K562 (cell line): ENCODE measurements around the gene AGPAT1. TPM values are rescaled to one million over a fixed set of nuclear protein-coding genes. Genes with fewer than 3 reads are reported as not detected.
A peak's percentile ranks its signal among the peaks of the same experiment; 100 is the strongest.

Experiments
- CHCHD3 ChIP-seq: fragments of 250-450 bp; sonication (Bioruptor Pico); IDR thresholded peaks from 2 replicates; pipeline ENCODE4 v2.1.2; 2022; ENCODE audit warnings: mild to moderate bottlenecking
- CSDE1 ChIP-seq, 2 experiments: fragments of 450-650 bp; IDR thresholded peaks; 2 replicates each; pipeline ENCODE4 v1.6.1; 2016; ENCODE audit warnings: mild to moderate bottlenecking in 1 of 2
- EHMT2 ChIP-seq: fragments of 450-650 bp; IDR thresholded peaks from 2 replicates; pipeline ENCODE4 v1.6.1; 2018; ENCODE audit warnings: antibody characterized with exemption
- GATAD2B ChIP-seq: fragments of 450-650 bp; IDR thresholded peaks from 2 replicates; pipeline ENCODE4 v1.6.1; 2017; ENCODE audit warnings: mild to moderate bottlenecking, borderline replicate concordance
- HCFC1 ChIP-seq: IDR thresholded peaks from 2 replicates; pipeline ENCODE4 v1.6.1; 2012; ENCODE audit warnings: low read depth, low read length, improper control_type of control experiment
- HDAC1 ChIP-seq, 2 experiments: fragments of 450-650 bp; IDR thresholded peaks; 2 replicates each; pipeline ENCODE4 v1.6.1; 2016 to 2017; ENCODE audit warnings: inconsistent platforms in 1 of 2, mild to moderate bottlenecking in 1 of 2, moderate library complexity in 1 of 2
- JUNB ChIP-seq: fragments of 450-650 bp; formaldehyde crosslinking; conservative IDR thresholded peaks from 2 replicates; pipeline ENCODE4 v1.4.0; 2020; ENCODE audit warnings: mild to moderate bottlenecking
- MCM7 ChIP-seq, 2 experiments: fragments of 450-650 bp; IDR thresholded peaks; 2 replicates each; pipeline ENCODE4 v1.6.1; 2016 to 2018
- MIER1 ChIP-seq: fragments of 450-650 bp; IDR thresholded peaks from 2 replicates; pipeline ENCODE4 v1.6.1; 2016; ENCODE audit warnings: antibody characterized with exemption, mild to moderate bottlenecking, low read depth
- NFE2 ChIP-seq: IDR thresholded peaks from 2 replicates; pipeline ENCODE4 v1.6.1; 2014; ENCODE audit warnings: antibody characterized with exemption, low read depth
- NFIX ChIP-seq: fragments of 250-450 bp; sonication (Bioruptor Pico); IDR thresholded peaks from 2 replicates; pipeline ENCODE4 v1.4.0; 2020; ENCODE audit warnings: low read depth, mild to moderate bottlenecking, moderate library complexity
- NFRKB ChIP-seq: fragments of 450-650 bp; IDR thresholded peaks from 2 replicates; pipeline ENCODE4 v1.6.1; 2016; ENCODE audit warnings: low read depth
- NUFIP1 ChIP-seq: fragments of 450-650 bp; IDR thresholded peaks from 2 replicates; pipeline ENCODE4 v1.6.1; 2018; ENCODE audit not compliant: partially characterized antibody
- PML ChIP-seq: IDR thresholded peaks from 2 replicates; pipeline ENCODE4 v1.6.1; 2012; ENCODE audit warnings: low read length, inconsistent platforms
- POLR3G ChIP-seq: IDR thresholded peaks from 2 replicates; pipeline ENCODE4 v1.6.1; 2011; ENCODE audit not compliant: insufficient read length, insufficient replicate concordance; ENCODE audit errors: extremely low read depth
- RBM15 ChIP-seq: fragments of 200-400 bp; formaldehyde crosslinking; IDR thresholded peaks from 2 replicates; pipeline ENCODE4 v1.6.1; 2018; ENCODE audit warnings: mild to moderate bottlenecking, low read length, moderate library complexity; ENCODE audit not compliant: insufficient read depth
- RBM17 ChIP-seq: fragments of 200-400 bp; formaldehyde crosslinking; IDR thresholded peaks from 2 replicates; pipeline ENCODE4 v1.6.1; 2017; ENCODE audit warnings: low read depth, mild to moderate bottlenecking, low read length, borderline replicate concordance
- SMARCE1 ChIP-seq: fragments of 450-650 bp; IDR thresholded peaks from 2 replicates; pipeline ENCODE4 v1.7.1; 2016; ENCODE audit warnings: mild to moderate bottlenecking
- SNIP1 ChIP-seq: fragments of 450-650 bp; IDR thresholded peaks from 2 replicates; pipeline ENCODE4 v1.7.1; 2017; ENCODE audit warnings: low read depth, mild to moderate bottlenecking
- TCF7L2 ChIP-seq: fragments of 150-350 bp; IDR thresholded peaks from 2 replicates; pipeline ENCODE4 v1.6.1; 2016; ENCODE audit warnings: low read depth, mild to moderate bottlenecking, low read length, moderate library complexity
- ZEB2 ChIP-seq: fragments of 450-650 bp; IDR thresholded peaks from 2 replicates; pipeline ENCODE4 v1.6.1; 2016
- ZNF124 ChIP-seq: sonication (generic); formaldehyde crosslinking; IDR thresholded peaks from 2 replicates; pipeline ENCODE4 v1.8.1; 2022; ENCODE audit warnings: missing genetic modification reagents
- ZNF133 ChIP-seq: fragments of 250-450 bp; sonication (Bioruptor Pico); IDR thresholded peaks from 2 replicates; pipeline ENCODE4 v1.4.0; 2020; ENCODE audit warnings: mild to moderate bottlenecking
- ZNF347 ChIP-seq: fragments of 450-650 bp; formaldehyde crosslinking; IDR thresholded peaks from 2 replicates; pipeline ENCODE4 v1.4.0; 2020; ENCODE audit warnings: low read depth, mild to moderate bottlenecking, moderate library complexity
- ZNF644 ChIP-seq: fragments of 200-800 bp; sonication (Bioruptor generic); IDR thresholded peaks from 2 replicates; pipeline ENCODE4 v1.6.1; 2016; ENCODE audit warnings: low read depth, missing genetic modification characterization, missing compliant biosample characterization
- ZNF764 ChIP-seq: fragments of 250-450 bp; sonication (Bioruptor Pico); IDR thresholded peaks from 2 replicates; pipeline ENCODE4 v1.4.0; 2020; ENCODE audit warnings: low read depth, mild to moderate bottlenecking, moderate library complexity
- polyA plus RNA-seq, 8 experiments: library from polyadenylated mRNA; depleted of rRNA in 4 of 8; stranded (reverse) in 5 of 8; unstranded in 3 of 8; fragments of >200 nt; fragmentation: Nextera tagmentation in 2 of 8; fragmentation: Illumina TruSeq in 1 of 8; extraction: Ambion mirVana in 2 of 8; extraction: Trizol in 1 of 8; gene quantifications; 2 replicates each; pipeline versions ENCODE4 v1.2.1 to v1.2.3, GENCODE V29; 2011 to 2014; ENCODE audit warnings: inconsistent platforms in 1 of 8, missing spikeins in 1 of 8
- total RNA-seq, 7 experiments: library from RNA; depleted of rRNA in 6 of 7; stranded (reverse); fragments of >200 nt in 6 of 7; fragmentation: Illumina TruSeq in 2 of 7; extraction: Trizol in 2 of 7; gene quantifications; 2 replicates each; pipeline versions ENCODE4 v1.2.1 to v1.2.3, GENCODE V29; 2011 to 2021; ENCODE audit warnings: low replicate concordance in 1 of 7
- TF ChIP-seq, protein P1 (sequence below): fragments of 250-450 bp; sonication (Bioruptor Pico); IDR thresholded peaks from 2 replicates; pipeline ENCODE4 v1.5.1; 2021; ENCODE audit warnings: mild to moderate bottlenecking
- TF ChIP-seq, protein P2 (sequence below): fragments of 450-650 bp; formaldehyde crosslinking; IDR thresholded peaks from 2 replicates; pipeline ENCODE4 v1.4.0; 2020; ENCODE audit warnings: mild to moderate bottlenecking, moderate library complexity

The AGPAT1 gene
- total and polyA plus RNA-seq, 9 of the 15 experiments (the other 6 are each of a cell fraction or from before 2014, with no cell fraction given) = 37.9 to 176 (median 69.4) TPM

DNA sequence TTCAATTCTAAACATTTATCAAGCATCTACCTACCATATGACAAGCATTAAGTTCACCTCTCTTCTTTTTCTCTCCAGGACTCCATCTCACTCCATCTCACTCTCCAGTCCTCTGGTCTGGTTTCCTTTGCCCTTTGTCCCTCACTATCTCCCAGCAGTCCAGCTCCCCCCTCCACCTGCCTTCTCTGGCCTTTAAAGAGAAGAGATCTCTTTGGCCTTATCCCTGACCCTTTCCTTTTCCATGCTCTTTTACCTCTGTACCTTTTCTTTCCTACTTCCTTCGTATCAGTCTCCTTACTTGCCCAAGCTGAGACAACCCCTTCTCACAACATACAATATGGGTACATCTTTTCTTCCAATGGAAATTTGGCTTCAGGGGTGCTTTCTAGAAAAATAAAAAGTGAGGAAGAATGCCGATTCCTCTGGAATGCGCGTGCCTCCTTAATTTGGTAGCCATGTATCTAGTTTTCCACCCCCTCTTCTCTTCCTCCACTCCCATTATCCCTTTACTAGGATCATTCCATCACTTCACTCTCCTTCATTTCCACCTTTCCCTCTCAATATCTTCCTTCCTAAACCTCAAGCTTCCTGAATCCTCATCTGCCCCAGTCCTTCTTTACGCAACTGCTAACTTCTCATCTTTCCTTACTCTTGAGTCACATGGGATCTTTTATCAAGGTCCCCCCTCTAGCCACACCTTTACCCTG lies 745 bp upstream of the AGPAT1 start (continued):
- TF ChIP-seq ZNF644 (tag) (no peak; the same call in 1 of the 2 replicates), RBM17 (no peak), POLR3G (no peak), NFE2 (no peak), NFIX (CRISPR knock-in tag) (0 out of 2 replicates have a peak, but pooled peaks have one; percentile 6), JUNB (no peak; the same call in 1 of the 2 replicates), EHMT2 (peak; percentile 56; the same call in 1 of the 2 replicates), GATAD2B (no peak), CSDE1 (IDR thresholded peaks at IDR 0.05) (peak in 1 of 2 experiments; percentile 84; a peak in 2 of 4 replicates), NUFIP1 (no peak), ZNF124 (no peak), SMARCE1 (no peak; the same call in none of the 2 replicates), MIER1 (peak; percentile 59; the same call in 1 of the 2 replicates), CHCHD3 (CRISPR knock-in tag) (no peak), MCM7 (IDR thresholded peaks at IDR 0.05) (0 out of 4 replicates have a peak, but pooled peaks of 1 of the 2 experiments have one; percentile 88), ZEB2 (peak; percentile 51; the same call in 1 of the 2 replicates), ZNF133 (CRISPR knock-in tag) (no peak), HDAC1 (IDR thresholded peaks at IDR 0.05) (peak; percentile 66 to 68; a peak in 3 of 4 replicates), ZNF347 (CRISPR knock-in tag) (no peak), NFRKB (no peak; the same call in none of the 2 replicates), PML (no peak), HCFC1 (no peak), ZNF764 (CRISPR knock-in tag) (no peak), RBM15 (no peak), TCF7L2 (no peak), SNIP1 (no peak)
- TF ChIP-seq, protein P1, sequence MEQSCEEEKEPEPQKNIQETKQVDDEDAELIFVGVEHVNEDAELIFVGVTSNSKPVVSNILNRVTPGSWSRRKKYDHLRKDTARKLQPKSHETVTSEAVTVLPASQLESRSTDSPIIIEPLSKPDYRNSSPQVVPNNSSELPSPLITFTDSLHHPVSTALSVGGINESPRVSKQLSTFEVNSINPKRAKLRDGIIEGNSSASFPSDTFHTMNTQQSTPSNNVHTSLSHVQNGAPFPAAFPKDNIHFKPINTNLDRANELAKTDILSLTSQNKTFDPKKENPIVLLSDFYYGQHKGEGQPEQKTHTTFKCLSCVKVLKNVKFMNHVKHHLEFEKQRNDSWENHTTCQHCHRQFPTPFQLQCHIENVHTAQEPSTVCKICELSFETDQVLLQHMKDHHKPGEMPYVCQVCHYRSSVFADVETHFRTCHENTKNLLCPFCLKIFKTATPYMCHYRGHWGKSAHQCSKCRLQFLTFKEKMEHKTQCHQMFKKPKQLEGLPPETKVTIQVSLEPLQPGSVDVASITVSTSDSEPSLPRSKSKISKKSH (CRISPR knock-in tag) = no peak
- TF ChIP-seq, protein P2, sequence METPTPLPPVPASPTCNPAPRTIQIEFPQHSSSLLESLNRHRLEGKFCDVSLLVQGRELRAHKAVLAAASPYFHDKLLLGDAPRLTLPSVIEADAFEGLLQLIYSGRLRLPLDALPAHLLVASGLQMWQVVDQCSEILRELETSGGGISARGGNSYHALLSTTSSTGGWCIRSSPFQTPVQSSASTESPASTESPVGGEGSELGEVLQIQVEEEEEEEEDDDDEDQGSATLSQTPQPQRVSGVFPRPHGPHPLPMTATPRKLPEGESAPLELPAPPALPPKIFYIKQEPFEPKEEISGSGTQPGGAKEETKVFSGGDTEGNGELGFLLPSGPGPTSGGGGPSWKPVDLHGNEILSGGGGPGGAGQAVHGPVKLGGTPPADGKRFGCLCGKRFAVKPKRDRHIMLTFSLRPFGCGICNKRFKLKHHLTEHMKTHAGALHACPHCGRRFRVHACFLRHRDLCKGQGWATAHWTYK (CRISPR knock-in tag) = no peak
